H1 (cell line): ENCODE data around the gene LAIR1. TPM values are rescaled to one million over a fixed set of nuclear protein-coding genes. Genes with fewer than 3 reads are reported as not detected.

Experiments
- CTCF ChIA-PET: fragments of 300-600 bp; sonication (Branson Sonifier 250); formaldehyde crosslinking; loops from one replicate; lab custom pipeline; 2021; ENCODE audit not compliant: partially characterized antibody; lab: Charles Lee
- POLR2A ChIA-PET: fragments of 300-600 bp; sonication (Branson Sonifier 250); formaldehyde crosslinking; loops from one replicate; lab custom pipeline; 2021; ENCODE audit warnings: inconsistent platforms; ENCODE audit not compliant: partially characterized antibody; lab: Charles Lee
- DNase-seq, 2 experiments: peaks; one replicate each; pipeline versions ENCODE4 v3.0.0 to v3.0.0-alpha.2; 2010 to 2022; ENCODE audit warnings: low spot score in 2 of 2, low read depth in 1 of 2, mixed read lengths in 1 of 2
- FAIRE-seq: peaks from 2 replicates; lab custom pipeline; 2011; peaks lifted over from hg19 to GRCh38; lab: Jason Lieb, UNC
- H2AFZ ChIP-seq: 2 replicates; pipeline ENCODE4 v1.8.1; 2012; ENCODE audit warnings: low read length, inconsistent platforms
- H2AK5ac ChIP-seq: 2 replicates; pipeline ENCODE4 v1.6.1; 2013; ENCODE audit warnings: low read depth, low read length
- H2BK120ac ChIP-seq: replicated peaks from 2 replicates; pipeline ENCODE3; 2013; ENCODE audit warnings: low read depth, low read length, inconsistent platforms
- H2BK12ac ChIP-seq: 2 replicates; pipeline ENCODE4 v1.6.1; 2013; ENCODE audit warnings: low read depth, low read length
- H2BK15ac ChIP-seq: 2 replicates; pipeline ENCODE4 v1.6.1; 2013; ENCODE audit warnings: low read length
- H2BK20ac ChIP-seq: 2 replicates; pipeline ENCODE4 v1.6.1; 2013; ENCODE audit warnings: low read length
- H2BK5ac ChIP-seq: 2 replicates; pipeline ENCODE4 v1.6.1; 2013; ENCODE audit warnings: low read depth, low read length
- H3K14ac ChIP-seq: 2 replicates; pipeline ENCODE4 v1.6.1; 2013; ENCODE audit warnings: inconsistent platforms; ENCODE audit not compliant: insufficient read length
- H3K18ac ChIP-seq: 2 replicates; pipeline ENCODE4 v1.6.1; 2013; ENCODE audit warnings: low read length; ENCODE audit errors: extremely low read depth
- H3K23ac ChIP-seq: 2 replicates; pipeline ENCODE4 v1.6.1; 2013; ENCODE audit warnings: inconsistent platforms; ENCODE audit not compliant: insufficient read length
- H3K23me2 ChIP-seq: 2 replicates; pipeline ENCODE4 v1.6.1; 2013; ENCODE audit warnings: low read depth, low read length
- H3K27ac ChIP-seq: 2 replicates; pipeline ENCODE4 v1.6.1; 2011; ENCODE audit warnings: low read depth, low read length, inconsistent platforms
- H3K27me3 ChIP-seq, 4 experiments: replicated peaks in 1 of 4; 1 replicate in 1 of 4; 2 replicates in 3 of 4; pipeline versions ENCODE4 v1.6.1 to v1.8.1; 2011 to 2013; ENCODE audit warnings: low read length in 3 of 4, mild to moderate bottlenecking in 3 of 4, inconsistent platforms in 2 of 4, mixed read lengths in 2 of 4, moderate library complexity in 1 of 4; ENCODE audit not compliant: control insufficient read depth in 3 of 4, insufficient read depth in 3 of 4; ENCODE audit errors: extremely low read depth in 1 of 4
- H3K36me3 ChIP-seq, 4 experiments: 2 replicates each; pipeline versions ENCODE4 v1.6.1 to v1.8.1; 2011 to 2013; ENCODE audit warnings: mild to moderate bottlenecking in 4 of 4, low read length in 3 of 4, moderate library complexity in 2 of 4, control low read depth in 1 of 4, inconsistent platforms in 1 of 4; ENCODE audit not compliant: insufficient read depth in 4 of 4, control insufficient read depth in 2 of 4
- H3K4ac ChIP-seq: replicated peaks from 2 replicates; pipeline ENCODE3; 2013; ENCODE audit warnings: low read length, low read depth, mixed read lengths, inconsistent platforms; ENCODE audit not compliant: insufficient read length
- H3K4me1 ChIP-seq, 4 experiments: replicated peaks in 1 of 4; 1 replicate in 1 of 4; 2 replicates in 3 of 4; pipeline versions ENCODE4 v1.6.1 to v1.8.1; 2011 to 2013; ENCODE audit warnings: low read length in 3 of 4, inconsistent platforms in 2 of 4, mixed read lengths in 1 of 4; ENCODE audit not compliant: insufficient read depth in 4 of 4, control insufficient read depth in 3 of 4
- H3K4me2 ChIP-seq, 2 experiments: 2 replicates each; pipeline versions ENCODE4 v1.6.1 to v1.8.1; 2011 to 2013; ENCODE audit warnings: low read depth in 2 of 2, low read length in 2 of 2, control low read depth in 1 of 2, inconsistent platforms in 1 of 2, mild to moderate bottlenecking in 1 of 2; ENCODE audit not compliant: insufficient read depth in 1 of 2
- H3K4me3 ChIP-seq, 4 experiments: fragments of 200-600, 300-600 bp in 1 of 4; sonication (generic), shearing (Covaris generic), sonication (Bioruptor Twin) in 1 of 4; 2 replicates each; pipeline versions ENCODE4 v1.5.1 to v1.8.1; 2011 to 2016; ENCODE audit warnings: low read length in 4 of 4, low read depth in 3 of 4, control low read depth in 2 of 4, inconsistent platforms in 2 of 4, mild to moderate bottlenecking in 2 of 4, mixed read lengths in 1 of 4, moderate library complexity in 1 of 4; ENCODE audit not compliant: insufficient read depth in 2 of 4; ENCODE audit errors: extremely low read depth in 1 of 4
- H3K56ac ChIP-seq: replicated peaks from 2 replicates; pipeline ENCODE3; 2013; ENCODE audit warnings: low read depth, mild to moderate bottlenecking, mixed read lengths, low read length, inconsistent platforms; ENCODE audit not compliant: insufficient read length
- H3K79me1 ChIP-seq: 2 replicates; pipeline ENCODE4 v1.6.1; 2013; ENCODE audit warnings: low read depth, low read length, control low read depth
- H3K79me2 ChIP-seq, 2 experiments: 2 replicates each; pipeline versions ENCODE4 v1.6.1 to v1.8.1; 2012 to 2013; ENCODE audit warnings: low read length in 2 of 2, mild to moderate bottlenecking in 2 of 2, inconsistent platforms in 1 of 2; ENCODE audit not compliant: insufficient read depth in 2 of 2, control insufficient read depth in 1 of 2
- H3K9ac ChIP-seq, 4 experiments: replicated peaks in 1 of 4; 1 replicate in 1 of 4; 2 replicates in 3 of 4; pipeline versions ENCODE4 v1.6.1 to v1.8.1; 2011 to 2013; ENCODE audit warnings: low read depth in 3 of 4, low read length in 3 of 4, control low read depth in 2 of 4, mild to moderate bottlenecking in 2 of 4, moderate library complexity in 2 of 4, inconsistent platforms in 1 of 4; ENCODE audit errors: extremely low read depth in 1 of 4
- H3K9me3 ChIP-seq, 2 experiments: 2 replicates each; pipeline versions ENCODE4 v1.6.1 to v1.8.1; 2012 to 2013; ENCODE audit warnings: mild to moderate bottlenecking in 2 of 2, moderate library complexity in 2 of 2, control low read depth in 1 of 2, inconsistent platforms in 1 of 2, low read depth in 1 of 2, low read length in 1 of 2, mixed read lengths in 1 of 2; ENCODE audit not compliant: insufficient read depth in 2 of 2
- H4K20me1 ChIP-seq, 2 experiments: replicated peaks in 1 of 2; 2 replicates each; pipeline versions ENCODE3 to v1.8.1; 2011 to 2013; ENCODE audit warnings: inconsistent platforms in 2 of 2, low read length in 2 of 2, mild to moderate bottlenecking in 1 of 2; ENCODE audit not compliant: insufficient read depth in 2 of 2, control insufficient read depth in 1 of 2
- H4K5ac ChIP-seq: 2 replicates; pipeline ENCODE4 v1.6.1; 2013; ENCODE audit warnings: low read length, low read depth, mixed read lengths, inconsistent platforms; ENCODE audit not compliant: insufficient read length
- H4K8ac ChIP-seq: 2 replicates; pipeline ENCODE4 v1.8.0; 2013; ENCODE audit warnings: mild to moderate bottlenecking, moderate library complexity, low read length, inconsistent platforms; ENCODE audit not compliant: insufficient read depth; ENCODE audit errors: extremely low read depth
- H4K91ac ChIP-seq: replicated peaks from 2 replicates; pipeline ENCODE3; 2013; ENCODE audit warnings: low read length, mixed read lengths, inconsistent platforms; ENCODE audit not compliant: insufficient read length
- ASH2L ChIP-seq: fragments of 200-600, 300-600 bp; sonication (generic); IDR thresholded peaks from one replicate; pipeline ENCODE4 v1.7.1; 2017; ENCODE audit warnings: low read length
- ATF3 ChIP-seq: IDR thresholded peaks from 2 replicates; pipeline ENCODE4 v1.6.1; 2011; ENCODE audit warnings: low read depth, mild to moderate bottlenecking, low read length; ENCODE audit not compliant: insufficient read depth
- CBX8 ChIP-seq: fragments of 300-800, 300-1000 bp; sonication (generic); IDR thresholded peaks from 2 replicates; pipeline ENCODE4 v1.7.1; 2016; ENCODE audit warnings: low read depth, low read length, borderline replicate concordance
- E2F6 ChIP-seq: IDR thresholded peaks from 2 replicates; pipeline ENCODE4 v1.6.1; 2012; ENCODE audit warnings: inconsistent platforms
- FOSL1 ChIP-seq: IDR thresholded peaks from 2 replicates; pipeline ENCODE4 v1.6.1; 2011; ENCODE audit warnings: mild to moderate bottlenecking, low read depth, low read length, moderate library complexity; ENCODE audit not compliant: insufficient read depth
- GTF2F1 ChIP-seq: IDR thresholded peaks from 2 replicates; pipeline ENCODE4 v1.6.1; 2012; ENCODE audit warnings: low read depth, low read length, improper control_type of control experiment, borderline replicate concordance
- JUND ChIP-seq: IDR thresholded peaks from 2 replicates; pipeline ENCODE4 v1.6.1; 2011; ENCODE audit warnings: mild to moderate bottlenecking, improper control_type of control experiment, low read length
- KDM4A ChIP-seq: IDR thresholded peaks from one replicate; pipeline ENCODE4 v1.7.1; 2012; ENCODE audit warnings: low read depth, mild to moderate bottlenecking, moderate library complexity, low read length, inconsistent platforms; ENCODE audit not compliant: severe bottlenecking
- POLR2AphosphoS5 ChIP-seq: IDR thresholded peaks from 2 replicates; pipeline ENCODE4 v1.6.1; 2011; ENCODE audit warnings: low read depth, low read length
- RXRA ChIP-seq: IDR thresholded peaks from 2 replicates; pipeline ENCODE4 v1.6.1; 2011; ENCODE audit warnings: low read depth, mild to moderate bottlenecking, low read length, moderate library complexity; ENCODE audit not compliant: insufficient read depth
- SIN3A ChIP-seq, 2 experiments: IDR thresholded peaks in 1 of 2; conservative IDR thresholded peaks in 1 of 2; 2 replicates each; pipeline ENCODE4 v1.6.1; 2011 to 2012; ENCODE audit warnings: low read length in 2 of 2, improper control_type of control experiment in 1 of 2, low read depth in 1 of 2, mild to moderate bottlenecking in 1 of 2
- TAF7 ChIP-seq: optimal IDR thresholded peaks from 2 replicates; pipeline ENCODE3; 2011; ENCODE audit warnings: low read depth, mild to moderate bottlenecking, inconsistent platforms, low read length, moderate library complexity, borderline replicate concordance
- TBP ChIP-seq: IDR thresholded peaks from 2 replicates; pipeline ENCODE4 v1.6.1; 2011; ENCODE audit warnings: low read depth, low read length, improper control_type of control experiment
- WGBS, 2 experiments: shearing (Covaris generic) in 1 of 2; methylation state at CpG; one replicate each; pipeline versions ENCODE4 v1.1.6 to v1.1.7; 2013 to 2015; ENCODE audit warnings: low lambda C conversion rate in 2 of 2, mixed read lengths in 2 of 2, inconsistent platforms in 1 of 2, low coverage in 1 of 2, missing lambda C conversion rate in 1 of 2; ENCODE audit not compliant: insufficient replicate concordance in 2 of 2, insufficient coverage in 1 of 2, insufficient read length in 1 of 2; ENCODE audit errors: extremely low coverage in 1 of 2, missing lambda C conversion rate in 1 of 2; 5-methylcytosine and 5-hydroxymethylcytosine counted together
- polyA plus RNA-seq, 7 experiments: library from polyadenylated mRNA; depleted of rRNA in 3 of 7; stranded (reverse) in 5 of 7; unstranded in 2 of 7; fragments of >200 nt in 5 of 7; fragments of 200-250 nt in 2 of 7; gene quantifications; 1 replicate in 5 of 7; 2 replicates in 1 of 7; 4 replicates in 1 of 7; pipeline versions ENCODE4 v1.2.1 to v1.2.3, GENCODE V29; 2011 to 2013; ENCODE audit warnings: missing spikeins in 2 of 7, mixed read lengths in 2 of 7
- total RNA-seq: library from RNA; stranded (reverse); fragmentation: NEBNext Ultra II Directional; extraction: Animal tissue kit (Norgen Biotek cat#: 25700); gene quantifications from 2 replicates; pipeline ENCODE4 v1.2.1, GENCODE V29; 2021

The LAIR1 gene
- total and polyA plus RNA-seq, 2 of the 8 experiments (the other 6 are each of a cell fraction or from before 2014, with no cell fraction given): 0.18 TPM; not detected in 1

- POLR2A ChIA-PET: no interaction called here
- Histone ChIP-seq H2BK5ac (no peak overlapping the region), H3K4ac (no peak overlapping the region)
- TF ChIP-seq ASH2L (no peak), JUND (no peak), CBX8 (no peak), SIN3A (conservative IDR thresholded peaks at IDR 0.05 in 1 of 2, IDR thresholded peaks at IDR 0.05 in 1 of 2; ENCODE audit: low read depth in 1 of 2, low read length in 2 of 2) (no peak), TAF7 (no peak), TBP (no peak), E2F6 (no peak), ATF3 (no peak), GTF2F1 (no peak), RXRA (no peak), POLR2AphosphoS5 (no peak), KDM4A (no peak), FOSL1 (no peak)
These were observed 26.2 kb downstream of the LAIR1 start for GRCh38 chr19:54338521-54338920.

More at GRCh38 chr19:54338521-54338920, 26.2 kb downstream of the LAIR1 start:
- CTCF ChIA-PET: interaction anchor here (1.4 to 2.4 kb wide), 3 partner anchors 14 to 53 kb away, joined by 5 to 7 read pairs (median 5); no protein-coding TSS in a partner anchor
- H3K23me2 ChIP-seq: no peaks in the 10 kb centered on the region
- H3K36me3 ChIP-seq: no peaks in the 10 kb centered on the region
- no peak overlapping the region for H3K56ac ChIP-seq
- no peak overlapping the region for H2BK15ac ChIP-seq
- no peak overlapping the region for H4K8ac ChIP-seq
- H3K27me3 ChIP-seq: no peaks in the 10 kb centered on the region
- WGBS, 2 experiments: 82% methylated on average over 6 of the region's 6 CpGs; no CpG with 5 or more reads in 1 of the 2 experiments
- no peak overlapping the region for H2AFZ ChIP-seq
- no peak overlapping the region for H3K9ac ChIP-seq
- no peak overlapping the region for H4K5ac ChIP-seq
- H3K18ac ChIP-seq: no peak overlapping the region
- no peaks in the 10 kb centered on the region; a peak in 1 of 7 replicates for H3K4me1 ChIP-seq
- no peak for FAIRE-seq
- H3K23ac ChIP-seq: no peak overlapping the region
- no peaks in the 10 kb centered on the region for H3K9me3 ChIP-seq
- no peak overlapping the region for H3K4me2 ChIP-seq
- no peak overlapping the region for H2BK12ac ChIP-seq
- no peaks in the 10 kb centered on the region for H4K20me1 ChIP-seq
- no peak overlapping the region for H4K91ac ChIP-seq
- H2BK20ac ChIP-seq: no peak overlapping the region
- no peaks in the 10 kb centered on the region for H3K79me1 ChIP-seq
- H3K14ac ChIP-seq: no peak overlapping the region
- H3K27ac ChIP-seq: no peak overlapping the region
- no peak for DNase-seq
- H3K79me2 ChIP-seq: no peaks in the 10 kb centered on the region
- H2AK5ac ChIP-seq: no peak overlapping the region
- H3K4me3 ChIP-seq: no peak overlapping the region
- no peak overlapping the region for H2BK120ac ChIP-seq
